ENCODE measurements around the gene CHST3. TPM values are rescaled to one million over a fixed set of nuclear protein-coding genes. Genes with fewer than 3 reads are reported as not detected.

The CHST3 gene
- total and polyA plus RNA-seq, 9 of the 15 experiments (the other 6 are each of a cell fraction or from before 2014, with no cell fraction given): 0.01 to 1.3 (median 0.15) TPM

- no peaks in the 10 kb centered on the region for H3K9me3 ChIP-seq (replicated peaks; ENCODE audit: control insufficient read depth, insufficient read depth, low read depth, low read length)
- BruUV-seq (replicated peaks): no TSS peak
- H4K20me1 ChIP-seq (replicated peaks; ENCODE audit: control insufficient read depth, insufficient read depth, low read length): no peaks in the 10 kb centered on the region; the same call in 1 of the 2 replicates
- intact Hi-C loops (cut with micrococcal nuclease) (loop anchor here (5.0 kb wide), 1 partner anchor 76 kb away; no protein-coding TSS in a partner anchor), in situ Hi-C loops (cut with MboI) (no loop called here)
- FAIRE-seq (no peak), ATAC-seq (no peak), DNase-seq (ENCODE audit: extremely low read depth in 1 of 4, low spot score in 3 of 4) (no peak)
- H3K36me3 ChIP-seq (ENCODE audit: control insufficient read depth, insufficient read depth, low read length): no peaks in the 10 kb centered on the region
- H3K4me1 ChIP-seq (replicated peaks in 1 of 2; ENCODE audit: control insufficient read depth in 2 of 2, insufficient read depth in 2 of 2, low read length in 2 of 2): peaks cover 0 to 12% of the 10 kb centered on the region in 2 experiments; a peak in 2 of 5 replicates
- H3K9me1 ChIP-seq (ENCODE audit: control insufficient read depth, insufficient read depth, low read length): no peaks in the 10 kb centered on the region
- peaks cover 32 to 81% of the 10 kb centered on the region in 2 experiments for H3K27me3 ChIP-seq (ENCODE audit: control insufficient read depth in 2 of 2, insufficient read depth in 2 of 2, low read length in 2 of 2)
- H3K9ac ChIP-seq (ENCODE audit: insufficient read depth in 1 of 2, low read depth in 2 of 2, low read length in 2 of 2): no peak overlapping the region
- no peak overlapping the region for H3K4me2 ChIP-seq (ENCODE audit: insufficient read depth, low read length)
- WGBS (ENCODE audit: insufficient coverage, low coverage, missing lambda C conversion rate): 6% methylated on average over 14 of the region's 14 CpGs
- H3K79me2 ChIP-seq (ENCODE audit: control insufficient read depth, insufficient read depth, low read length): no peaks in the 10 kb centered on the region
- TF ChIP-seq ZNF124 (CRISPR knock-in tag; IDR thresholded peaks at IDR 0.05): no peak
- TF ChIP-seq FOXK1 (CRISPR knock-in tag; IDR thresholded peaks at IDR 0.05; ENCODE audit: borderline replicate concordance): no peak
- no peak for TF ChIP-seq MXD1 (CRISPR knock-in tag; IDR thresholded peaks at IDR 0.05; ENCODE audit: borderline replicate concordance, poor library complexity, severe bottlenecking)
- 0 out of 2 replicates have a peak, but pooled peaks have one; percentile 24 for TF ChIP-seq BCOR (IDR thresholded peaks at IDR 0.05)
- TF ChIP-seq NRF1 (conservative IDR thresholded peaks at IDR 0.05 in 1 of 2, IDR thresholded peaks at IDR 0.05 in 1 of 2): no peak
- no peak for TF ChIP-seq THRB (CRISPR knock-in tag; conservative IDR thresholded peaks at IDR 0.05)
- no peak for TF ChIP-seq RBFOX2 (IDR thresholded peaks at IDR 0.05; ENCODE audit: low read depth, low read length)
- TF ChIP-seq TEAD1 (CRISPR knock-in tag; IDR thresholded peaks at IDR 0.05): no peak
- TF ChIP-seq ZNF316 (IDR thresholded peaks at IDR 0.05): peak; percentile 41
- no peak overlapping the region for H2AFZ ChIP-seq (ENCODE audit: low read depth, low read length)
- H3K4me3 ChIP-seq: no peak overlapping the region
- no peak overlapping the region for H3K27ac ChIP-seq (ENCODE audit: extremely low read depth, low read depth, low read length)
- CTCF ChIA-PET (ENCODE audit: low intra/inter-chr PET ratio): no interaction called here
- POLR2A ChIA-PET: interaction anchor here (0.6 to 1.2 kb wide), 4 partner anchors 7 to 1263 kb away, joined by 3 to 5 read pairs (median 4); no protein-coding TSS in a partner anchor
Observed at GRCh38 chr10:71972746-71973695, 8.8 kb downstream of the CHST3 start.

Measured in K562 (cell line).